ENCODE data around the gene ASIC2.

Gene ASIC2

DNA sequence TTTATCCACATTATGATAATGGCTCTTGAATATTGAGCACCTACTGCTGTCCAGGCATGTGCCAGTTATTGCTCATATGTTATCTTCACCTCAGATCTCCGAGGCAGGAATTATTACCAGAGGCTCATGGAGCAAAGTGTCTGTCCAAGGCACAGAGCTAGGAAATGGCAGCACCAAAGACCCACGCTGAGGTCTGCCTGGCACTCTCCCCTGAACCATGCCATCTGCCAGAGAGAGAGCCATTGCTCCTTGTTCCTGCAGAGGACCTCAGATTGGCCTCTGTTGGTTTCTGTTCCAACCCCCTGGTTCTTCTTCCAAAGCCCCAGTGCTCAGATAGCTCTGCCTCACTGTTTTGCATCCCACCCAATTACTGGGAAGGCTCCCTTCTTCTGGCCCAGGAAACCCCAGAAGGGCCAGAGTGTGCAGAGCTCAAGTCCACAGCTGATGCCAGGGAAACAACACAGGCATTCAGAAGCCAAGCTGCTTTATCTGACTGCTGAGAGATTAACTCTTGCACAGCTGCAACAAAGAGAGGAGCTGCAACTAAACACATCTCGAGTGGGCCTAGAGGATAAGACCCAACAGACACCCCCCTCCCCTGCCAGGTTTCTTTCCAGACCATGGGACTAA is 5.9 kb downstream of the ASIC2 start:
- no peak for DNase-seq

DNA sequence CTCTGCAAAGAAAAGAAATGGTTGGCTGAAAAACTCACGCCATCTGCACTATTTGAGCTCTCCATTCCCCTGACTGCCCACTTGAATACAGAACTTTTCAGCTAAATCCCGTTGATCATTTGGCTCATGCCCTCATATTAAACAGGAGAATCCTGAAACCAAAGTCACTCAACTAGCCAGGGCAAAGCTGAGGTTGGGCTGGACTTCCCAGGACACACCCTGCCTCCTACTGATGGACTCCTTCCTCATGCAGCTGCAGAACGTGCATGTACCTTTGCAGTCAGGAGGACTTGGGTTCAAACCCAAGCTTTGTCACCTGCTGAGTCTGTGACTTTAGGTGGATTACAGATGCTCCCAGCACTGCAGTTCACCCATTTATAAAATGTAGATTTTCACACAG is 7.7 kb downstream of the ASIC2 start:
- no peak for DNase-seq

DNA sequence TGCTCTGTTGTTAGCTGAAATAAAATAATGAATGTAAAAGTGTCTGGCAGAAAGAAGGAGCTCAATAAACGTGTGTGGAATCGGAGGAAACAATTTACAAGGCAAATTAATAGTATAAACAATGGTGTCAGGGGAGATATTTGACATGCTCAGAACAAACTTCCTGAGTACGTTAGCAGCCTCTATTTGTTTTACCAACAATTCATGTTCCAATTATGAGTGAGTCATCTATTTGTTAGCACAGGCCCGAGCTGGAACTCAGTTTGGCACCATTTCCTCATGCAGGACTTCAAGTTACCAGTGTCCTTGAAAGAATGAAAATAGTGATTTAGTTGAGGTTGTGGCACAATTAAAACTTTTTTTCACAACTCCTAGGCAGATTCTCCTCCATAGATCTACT is 9.1 kb downstream of the ASIC2 start:
- no peak for DNase-seq

DNA sequence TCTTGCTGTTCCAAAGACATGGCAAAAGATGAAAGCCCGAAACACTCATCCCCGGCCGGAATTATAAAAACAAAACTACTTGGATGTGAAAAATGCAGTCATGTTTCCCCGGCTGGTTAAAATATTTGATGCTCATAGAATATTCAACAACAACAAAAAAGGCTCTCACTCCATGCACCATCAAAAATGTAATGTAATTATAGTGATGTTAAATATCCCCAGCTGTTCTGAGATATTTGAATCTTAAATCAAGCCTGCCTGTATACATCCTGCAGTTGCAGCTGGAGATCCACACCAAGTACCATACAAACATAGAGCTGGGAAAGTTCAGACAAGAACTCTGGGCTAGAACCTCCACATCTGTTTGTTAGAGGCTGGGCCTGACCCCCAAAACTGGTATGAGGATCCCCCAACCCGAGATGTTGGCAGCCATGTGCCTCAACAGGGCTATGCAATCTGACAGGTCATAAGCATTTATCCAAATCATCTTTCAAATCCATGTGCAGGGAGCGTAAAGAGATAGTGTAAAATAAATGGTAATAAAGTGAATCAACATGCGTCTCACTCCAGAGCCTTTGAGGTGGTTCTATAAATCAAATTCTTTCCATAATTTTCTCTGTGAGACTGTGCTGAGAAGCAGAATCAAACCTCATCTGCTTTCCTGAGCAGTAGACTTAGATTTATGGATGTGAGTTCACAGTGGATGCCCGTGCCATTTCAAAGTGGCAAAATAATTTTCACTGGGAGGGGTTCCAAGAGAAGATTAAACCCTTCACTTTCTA is 12.7 kb downstream of the ASIC2 start:
- DNase-seq, result no peak

DNA sequence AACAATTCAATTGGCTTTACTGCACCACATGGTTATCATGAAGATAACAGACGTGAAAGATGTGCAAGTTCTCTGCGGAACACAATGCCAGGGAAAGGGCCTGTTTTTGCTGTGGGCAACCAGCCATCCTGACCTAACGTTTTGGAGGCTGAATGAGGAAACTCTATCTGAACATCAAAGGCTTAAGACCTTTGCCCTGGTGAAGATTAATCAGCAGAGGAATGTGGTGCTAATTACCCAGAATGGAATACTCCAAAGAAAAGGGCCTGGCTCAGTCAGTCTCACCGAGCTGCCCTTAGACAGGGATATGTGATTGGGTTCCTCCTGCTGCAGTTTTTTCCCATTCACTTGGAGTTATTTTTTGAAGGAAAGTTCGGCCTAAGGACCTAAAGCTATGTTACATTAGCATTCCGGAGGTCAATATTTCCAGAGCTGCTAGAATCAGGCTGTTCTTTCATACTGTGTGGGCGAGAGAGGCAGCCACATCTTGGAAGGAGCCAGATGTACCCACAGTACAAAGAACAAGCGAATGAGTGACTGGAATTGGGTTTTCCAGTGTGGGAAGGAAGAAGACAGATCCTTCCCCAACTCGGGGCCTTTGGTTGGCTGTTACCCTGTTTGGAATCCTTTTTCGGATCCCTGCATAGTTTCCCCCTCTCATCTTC is 15.5 kb downstream of the ASIC2 start:
- no peak for DNase-seq

DNA sequence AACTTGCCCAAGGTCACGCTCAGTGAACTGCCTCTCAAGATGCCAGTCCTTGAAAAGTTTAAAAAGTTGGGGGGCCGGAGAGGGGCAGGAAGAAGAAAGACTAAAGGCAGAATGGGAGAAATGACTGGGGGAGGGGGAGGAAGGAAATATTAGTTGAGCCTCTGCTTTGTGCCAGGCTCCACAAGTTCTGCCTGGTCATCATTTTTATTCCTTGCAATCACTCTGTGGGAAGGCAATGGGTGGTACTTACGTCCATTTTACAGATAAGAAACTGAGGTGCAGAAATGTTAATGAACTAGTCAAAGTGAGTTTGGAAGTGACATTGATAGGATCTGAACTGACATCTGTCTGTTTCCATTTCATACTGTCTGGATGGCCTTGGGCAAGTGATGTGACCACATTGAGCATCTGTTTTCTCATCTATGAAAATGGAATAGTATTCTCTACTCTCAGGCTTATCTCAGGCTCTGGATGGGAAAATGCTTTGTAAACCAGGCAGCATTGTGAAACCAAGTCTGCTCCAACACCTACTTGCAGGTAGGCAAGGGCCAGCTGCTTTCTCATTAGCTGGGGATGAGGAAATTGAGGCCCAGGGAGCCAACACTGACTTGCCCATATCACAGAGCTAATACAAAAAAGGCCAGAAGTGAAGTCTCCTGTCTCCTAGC is 19.2 kb downstream of the ASIC2 start:
- no peak for DNase-seq

DNA sequence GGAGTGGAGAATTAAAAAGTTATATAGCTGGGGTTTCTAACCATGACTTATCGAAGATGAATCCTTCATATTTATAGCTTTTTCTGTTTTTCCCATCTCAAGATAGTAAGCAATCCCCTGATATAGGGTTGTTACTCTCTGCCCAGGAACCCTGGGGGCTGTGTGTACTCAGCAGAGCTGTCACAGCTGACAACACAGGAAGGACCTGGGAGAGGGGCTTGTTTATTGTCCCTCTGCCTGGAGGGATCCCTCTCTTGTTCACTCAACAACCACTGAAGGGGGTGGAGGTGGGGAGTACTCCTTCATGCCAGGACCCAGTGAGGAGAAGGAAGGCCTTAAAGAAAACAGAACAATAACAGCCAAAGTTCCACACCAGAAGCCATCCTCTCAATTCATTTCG is 19.8 kb downstream of the ASIC2 start:
- DNase-seq, result no peak

DNA sequence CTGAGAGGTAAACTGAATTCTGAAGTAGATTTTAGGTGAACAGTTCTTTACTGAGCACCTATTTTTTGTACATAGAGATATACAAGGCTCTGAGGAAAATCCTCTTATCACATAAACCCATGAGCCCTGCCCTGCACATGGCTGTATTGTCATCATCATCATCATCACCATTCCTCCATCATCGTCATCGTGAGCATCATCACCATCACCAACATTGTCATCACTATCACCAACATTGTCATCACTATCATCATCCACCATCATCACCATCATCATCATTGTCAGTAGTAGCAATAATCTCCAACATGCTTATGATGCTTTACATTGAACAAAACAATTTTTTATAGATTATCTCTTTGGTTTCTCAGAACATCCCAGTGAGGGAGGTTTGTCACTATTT is 20.7 kb downstream of the ASIC2 start:
- no peak for DNase-seq

DNA sequence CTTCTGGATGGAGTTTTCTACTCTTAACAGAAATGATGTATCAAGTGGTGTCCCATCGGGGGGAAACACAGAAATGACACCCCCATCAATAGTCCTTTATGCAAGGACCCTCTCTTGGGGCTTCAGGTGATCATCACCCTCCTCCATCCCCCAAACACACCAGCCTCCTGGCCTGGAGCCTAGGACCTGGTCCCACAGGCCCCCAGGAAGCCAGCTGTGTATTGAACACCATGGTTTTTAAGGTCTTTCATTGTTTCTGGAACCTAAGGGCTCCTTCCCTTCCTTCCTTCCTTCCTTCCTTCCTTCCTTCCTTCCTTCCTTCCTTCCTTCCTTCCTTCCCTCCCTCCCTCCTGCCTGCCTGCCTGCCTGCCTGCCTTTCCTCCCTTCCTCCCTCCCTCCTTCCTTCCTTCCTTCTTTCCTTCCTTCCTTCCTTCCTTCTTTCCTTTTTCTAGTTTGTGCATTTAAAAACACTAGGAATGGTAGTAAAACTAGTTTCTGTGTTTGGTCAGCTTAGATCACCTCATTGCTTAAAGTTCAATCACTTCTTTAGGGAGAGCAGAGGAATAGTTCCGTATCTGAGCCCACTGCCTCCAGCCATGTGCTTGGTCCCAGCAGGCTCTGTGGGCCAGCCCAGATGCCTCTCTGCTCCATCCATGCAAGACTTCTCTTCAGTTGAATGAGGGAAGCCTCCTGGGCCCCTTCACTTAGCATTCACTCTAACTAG is 23.6 kb downstream of the ASIC2 start:
- DNase-seq, result no peak

DNA sequence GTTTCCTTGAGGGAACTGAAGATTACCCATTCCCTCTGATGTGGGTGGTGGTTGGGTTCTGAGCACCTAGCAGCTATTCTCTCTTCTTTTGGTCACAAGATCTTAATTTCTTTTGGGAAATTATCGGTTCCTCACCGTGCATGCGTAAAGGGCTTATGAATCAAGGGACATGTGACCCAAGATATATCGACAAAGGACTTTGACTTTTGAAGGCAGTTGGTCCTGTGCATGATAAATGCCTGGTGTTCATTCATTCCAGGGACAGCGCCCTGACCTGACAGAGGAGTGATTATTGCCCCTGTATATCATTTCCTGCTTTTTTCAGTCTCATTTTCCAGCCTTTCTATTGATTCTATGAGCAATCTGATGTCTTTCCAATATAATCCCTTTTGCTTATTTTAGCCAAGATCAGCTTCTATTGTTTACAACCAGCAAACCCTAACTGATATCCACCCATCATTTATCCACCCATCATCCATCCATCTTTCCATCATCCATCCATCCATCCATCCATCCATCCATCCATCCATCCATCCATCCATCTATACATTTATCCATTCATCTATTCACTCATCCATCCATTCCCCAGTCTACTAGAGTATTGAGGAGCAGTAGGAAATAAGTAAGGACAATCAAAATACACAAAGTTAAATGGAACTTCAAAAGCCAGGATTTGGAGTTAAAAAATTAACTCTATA is 25.1 kb downstream of the ASIC2 start:
- no peak for DNase-seq

DNA sequence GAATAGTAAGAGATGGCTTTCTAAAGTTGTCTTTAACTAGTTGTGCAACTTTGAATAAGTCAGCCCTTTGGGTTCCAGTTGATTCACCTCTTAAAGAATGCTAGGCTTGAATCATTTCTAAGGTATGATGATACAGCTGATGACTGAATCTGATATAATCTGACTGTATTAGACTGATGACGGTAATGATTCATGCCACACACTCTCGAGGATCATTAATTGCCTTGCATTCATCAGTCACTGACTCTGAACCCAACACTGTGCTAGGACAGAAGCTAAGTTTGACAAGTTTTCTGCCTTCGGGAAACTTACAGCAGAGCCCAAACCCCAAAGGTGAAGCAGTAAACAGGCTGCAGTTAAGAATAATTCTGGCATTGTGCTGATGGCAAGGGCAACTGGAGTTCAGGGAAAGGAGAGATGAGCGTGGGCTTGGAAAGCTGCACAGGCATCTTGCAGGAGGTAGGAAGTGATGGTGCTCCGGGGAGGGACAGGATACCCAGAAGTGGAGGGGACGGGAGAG is 25.8 kb downstream of the ASIC2 start:
- DNase-seq, result no peak

DNA sequence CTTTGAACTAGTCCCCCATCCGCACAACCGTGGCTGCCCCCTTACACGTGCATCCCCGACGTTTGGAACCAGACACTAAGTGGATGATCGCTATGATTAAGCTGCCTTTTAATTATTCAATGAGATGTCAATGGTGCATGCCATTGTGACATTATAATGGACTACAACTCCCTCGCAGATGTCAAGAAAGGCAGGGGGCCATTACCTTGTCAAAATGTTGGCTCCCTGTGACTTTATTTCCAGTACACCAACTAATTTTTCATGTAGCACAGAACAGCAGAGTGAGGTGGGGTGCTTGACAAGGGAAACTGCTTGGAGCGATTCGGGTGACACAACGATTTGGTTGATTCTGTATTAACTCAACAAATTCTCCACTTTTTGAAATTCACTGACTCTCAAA is 26.5 kb downstream of the ASIC2 start:
- DNase-seq, result no peak

DNA sequence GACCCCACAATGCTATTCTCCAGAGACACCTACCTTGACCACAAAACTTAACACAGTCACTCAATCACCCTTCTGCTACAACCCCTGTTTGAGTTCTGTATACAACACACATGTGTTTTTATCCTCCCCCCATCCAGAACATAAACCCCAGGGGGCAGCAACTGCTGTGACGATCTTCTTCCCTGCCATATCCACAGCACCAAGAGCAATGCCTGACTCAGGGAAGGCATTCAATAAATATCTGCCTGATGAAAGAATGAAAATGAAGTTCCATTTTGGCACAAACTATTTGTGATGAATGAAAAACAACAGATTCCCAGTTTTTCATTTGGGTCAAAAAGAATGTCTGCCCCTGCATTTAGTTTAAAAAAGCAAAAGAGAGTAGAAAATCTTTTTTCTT is 27.0 kb downstream of the ASIC2 start:
- no peak for DNase-seq

DNA sequence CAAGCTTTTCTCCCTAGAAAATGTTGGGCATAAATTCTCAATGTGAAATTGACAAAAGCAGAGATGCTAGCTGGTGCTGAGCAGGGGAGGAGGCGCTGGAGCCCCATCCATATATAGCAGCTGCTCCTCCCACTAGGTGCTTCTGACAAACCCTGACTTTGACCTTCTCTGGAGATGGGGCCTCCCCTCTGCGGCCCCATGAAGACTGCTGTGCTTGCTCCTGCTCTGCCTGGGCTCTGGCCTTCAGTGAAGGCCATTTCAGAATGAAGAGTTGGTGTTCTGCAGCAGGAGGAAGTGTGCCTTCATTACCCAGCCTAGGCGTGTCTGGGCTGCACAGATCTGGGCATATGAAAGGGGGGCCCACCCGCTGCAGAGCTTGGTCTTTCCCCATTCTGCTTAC is 29.7 kb downstream of the ASIC2 start:
- no peak for DNase-seq

DNA sequence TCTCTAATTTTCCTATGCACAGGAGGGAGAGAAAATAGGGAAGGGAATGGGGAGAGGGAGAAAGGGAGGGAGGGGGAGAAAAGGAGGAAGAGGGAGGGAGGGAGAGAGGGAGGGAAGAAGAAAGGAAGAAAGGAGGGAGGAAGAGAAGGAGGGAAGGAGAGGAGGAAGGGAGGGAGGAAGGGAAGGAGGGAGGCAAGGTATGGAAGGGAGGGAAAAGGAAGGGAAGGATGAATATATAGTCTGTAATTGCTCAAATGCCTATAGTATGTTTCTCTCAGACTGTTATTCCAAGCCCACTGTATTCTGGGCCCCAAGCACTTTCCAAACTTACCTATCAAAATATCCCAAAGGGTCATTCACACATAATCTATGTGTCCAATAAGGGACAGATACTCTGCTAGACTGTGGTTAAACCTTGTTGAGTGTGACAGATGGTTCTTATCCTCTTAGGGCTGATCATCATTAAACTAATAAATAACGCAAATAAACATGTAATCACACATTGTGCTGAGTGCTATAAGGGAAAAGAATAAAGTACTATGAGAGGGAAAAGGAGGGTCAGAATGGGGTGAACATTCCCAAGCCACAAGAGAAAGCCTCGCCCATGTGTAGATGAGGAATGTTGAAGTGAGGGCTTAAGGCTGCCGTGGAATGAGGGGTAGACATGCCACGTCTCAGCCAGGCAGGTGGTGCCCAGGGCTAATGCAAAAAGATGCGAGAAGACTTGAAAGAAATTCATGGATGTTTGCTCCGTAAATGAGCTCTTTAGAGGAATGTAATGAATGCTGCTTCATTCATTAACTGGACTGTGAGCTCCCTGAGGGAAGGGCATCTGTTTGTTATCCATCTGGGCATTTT is 30.6 kb downstream of the ASIC2 start:
- DNase-seq, result no peak

DNA sequence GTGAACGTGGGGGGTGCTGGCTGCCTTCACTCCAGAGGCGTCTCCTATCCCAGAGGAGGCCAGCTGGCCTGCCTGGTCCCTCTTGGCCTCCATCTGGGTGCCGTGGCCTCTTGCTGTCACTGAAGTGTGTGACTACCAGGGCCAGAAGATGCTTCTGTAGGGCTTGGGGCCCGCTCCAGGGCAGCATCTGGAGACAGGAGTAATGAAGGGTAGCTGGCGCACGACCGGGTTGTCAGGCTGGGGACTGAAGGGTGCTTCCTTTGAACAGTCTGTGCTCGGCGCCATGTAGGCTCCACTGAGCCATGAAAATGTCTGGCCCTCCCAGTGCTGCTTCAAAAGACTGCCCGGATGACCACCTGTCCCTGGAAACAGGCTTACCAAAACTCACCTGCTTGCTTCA is 31.3 kb downstream of the ASIC2 start:
- no peak for DNase-seq

DNA sequence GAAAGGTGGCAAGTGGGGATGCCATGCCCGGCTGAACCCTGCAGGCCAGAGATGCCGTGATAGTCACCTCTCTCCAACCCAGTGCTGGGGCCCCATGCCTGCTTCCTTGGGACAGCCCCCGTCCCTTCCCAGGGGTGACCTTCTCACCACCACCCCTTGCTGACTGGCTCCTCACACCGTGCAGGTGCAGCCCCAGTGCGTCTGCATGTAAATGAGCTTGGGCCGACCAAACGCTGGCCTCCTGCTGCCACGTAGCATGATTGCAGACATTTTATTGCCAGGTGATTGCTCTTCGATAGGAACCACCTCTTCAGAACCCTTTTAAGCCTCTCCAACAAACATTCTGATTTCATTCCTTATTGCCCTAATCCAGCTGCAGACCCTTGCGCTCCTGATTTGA is 32.5 kb downstream of the ASIC2 start:
- no peak for DNase-seq

DNA sequence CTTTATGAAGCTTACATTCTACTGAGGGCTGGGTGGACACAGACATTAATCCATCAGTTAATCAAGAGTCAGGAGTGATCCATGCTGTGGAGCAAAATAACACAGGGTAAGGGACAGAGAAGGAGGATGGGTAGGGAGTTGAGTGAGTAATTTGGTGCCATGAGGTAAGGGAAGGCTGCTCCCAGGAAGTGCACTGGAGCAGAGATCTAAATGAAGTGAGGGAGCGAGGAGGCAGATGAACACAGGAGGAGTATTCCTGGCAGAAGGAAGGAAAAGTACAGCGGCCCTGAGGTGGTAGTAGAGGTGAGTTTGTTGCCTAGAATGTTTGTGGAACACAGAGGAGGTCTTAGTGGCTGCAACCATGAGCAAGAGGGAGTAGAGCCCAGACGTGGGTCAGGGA is 34.8 kb downstream of the ASIC2 start:
- no peak for DNase-seq

DNA sequence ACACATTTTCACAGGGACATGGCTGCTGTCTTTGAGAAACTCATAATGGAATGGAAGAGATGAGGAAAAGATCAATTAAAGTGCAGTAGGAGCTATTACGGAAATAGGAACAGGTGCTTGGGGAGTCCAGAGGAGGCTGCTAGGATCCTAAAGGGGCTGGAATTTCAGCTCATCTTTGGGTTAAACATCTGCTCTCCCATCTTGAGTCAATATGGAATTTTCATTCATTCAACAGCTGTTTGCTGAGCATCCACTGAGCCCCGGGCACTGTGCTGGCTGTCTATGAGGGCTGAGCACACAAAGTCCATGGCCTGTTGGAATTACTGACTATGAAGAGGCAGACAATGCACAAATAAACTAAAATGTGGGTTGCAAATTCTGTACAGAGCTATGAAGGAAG is 47.9 kb downstream of the ASIC2 start:
- DNase-seq, result no peak

DNA sequence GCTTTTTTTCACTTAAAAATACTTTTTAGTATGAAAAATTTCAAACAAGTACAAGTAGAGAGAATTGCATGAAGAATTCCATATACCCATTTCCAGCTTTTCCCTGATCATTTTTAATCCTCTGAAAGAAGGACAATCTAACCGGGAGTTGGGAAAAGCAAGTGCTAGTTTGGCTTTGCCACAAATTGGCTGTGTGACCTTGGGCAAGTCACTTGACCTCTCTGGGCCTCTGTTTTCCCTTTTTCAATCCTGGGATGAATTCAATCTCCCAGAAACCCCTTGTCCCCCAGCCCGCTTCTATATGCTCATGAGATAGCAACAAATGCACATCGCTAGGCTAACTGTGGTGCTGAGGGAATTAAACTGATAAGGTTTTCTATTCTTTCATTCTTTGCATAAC is 49.4 kb downstream of the ASIC2 start:
- DNase-seq, result no peak
